Measurements from ENCODE around the gene KSR2. TPM values are rescaled to one million over a fixed set of nuclear protein-coding genes. Genes with fewer than 3 reads are reported as not detected.

KSR2 gene
- total and polyA plus RNA-seq, 4 donors: 0.09 to 1.8 (median 0.37) TPM

DNA sequence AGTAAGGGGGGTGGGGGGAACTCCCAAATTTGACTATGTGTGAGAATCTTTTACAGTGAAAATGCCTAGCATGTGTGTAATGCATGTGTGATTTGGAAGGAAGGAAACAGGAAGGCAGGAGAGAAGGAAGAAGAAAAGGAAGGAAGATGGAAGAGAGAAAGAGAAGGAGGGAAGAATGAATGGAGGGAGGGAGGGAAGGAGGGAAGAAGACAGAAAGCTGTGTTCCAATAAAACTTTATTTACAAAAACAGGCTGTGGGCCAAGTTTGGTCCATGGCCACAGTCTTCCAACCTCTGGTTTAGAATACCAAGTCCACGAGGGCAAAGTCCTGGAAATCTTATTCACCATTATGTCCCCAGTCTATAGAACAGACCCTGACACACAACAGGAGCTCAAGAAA lies 278.9 kb downstream of the KSR2 start:
- no peaks in the 10 kb centered on the region for H3K36me3 ChIP-seq (ENCODE audit: control insufficient read depth in 4 of 4, insufficient read depth in 4 of 4, low read length in 4 of 4)
- WGBS, 2 donors: 65 to 76% methylated on average over 1 of the region's 1 CpG
- TF ChIP-seq, protein P1, sequence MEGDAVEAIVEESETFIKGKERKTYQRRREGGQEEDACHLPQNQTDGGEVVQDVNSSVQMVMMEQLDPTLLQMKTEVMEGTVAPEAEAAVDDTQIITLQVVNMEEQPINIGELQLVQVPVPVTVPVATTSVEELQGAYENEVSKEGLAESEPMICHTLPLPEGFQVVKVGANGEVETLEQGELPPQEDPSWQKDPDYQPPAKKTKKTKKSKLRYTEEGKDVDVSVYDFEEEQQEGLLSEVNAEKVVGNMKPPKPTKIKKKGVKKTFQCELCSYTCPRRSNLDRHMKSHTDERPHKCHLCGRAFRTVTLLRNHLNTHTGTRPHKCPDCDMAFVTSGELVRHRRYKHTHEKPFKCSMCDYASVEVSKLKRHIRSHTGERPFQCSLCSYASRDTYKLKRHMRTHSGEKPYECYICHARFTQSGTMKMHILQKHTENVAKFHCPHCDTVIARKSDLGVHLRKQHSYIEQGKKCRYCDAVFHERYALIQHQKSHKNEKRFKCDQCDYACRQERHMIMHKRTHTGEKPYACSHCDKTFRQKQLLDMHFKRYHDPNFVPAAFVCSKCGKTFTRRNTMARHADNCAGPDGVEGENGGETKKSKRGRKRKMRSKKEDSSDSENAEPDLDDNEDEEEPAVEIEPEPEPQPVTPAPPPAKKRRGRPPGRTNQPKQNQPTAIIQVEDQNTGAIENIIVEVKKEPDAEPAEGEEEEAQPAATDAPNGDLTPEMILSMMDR (IDR thresholded peaks at IDR 0.05; ENCODE audit: control extremely low read depth, extremely low read depth): no peak

DNA sequence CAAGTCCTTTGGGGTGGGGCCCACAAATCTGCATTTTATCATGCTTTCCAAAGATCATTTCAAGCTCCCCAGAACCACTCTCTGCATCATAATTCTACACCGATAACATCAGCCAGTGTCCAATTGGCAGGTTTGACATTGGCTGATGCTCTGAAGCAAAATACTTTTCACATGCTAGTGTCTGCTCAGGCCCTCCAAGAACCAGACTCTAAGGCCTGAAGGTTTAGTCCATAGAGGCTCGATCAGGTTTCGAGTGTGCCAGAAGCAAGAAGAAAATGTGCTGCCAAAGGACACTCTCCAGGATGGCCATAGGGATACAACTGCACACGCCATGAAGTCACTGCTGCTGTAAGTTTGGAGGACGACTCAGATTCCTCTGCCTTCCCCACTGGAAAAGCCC lies 280.3 kb downstream of the KSR2 start:
- WGBS, 2 donors: 91% methylated on average over 5 of the region's 5 CpGs
- Histone ChIP-seq H3K9ac (ENCODE audit: insufficient read depth in 1 of 2, low read length in 2 of 2) (no peak overlapping the region), H3K36me3 (ENCODE audit: control insufficient read depth in 4 of 4, insufficient read depth in 4 of 4, low read length in 4 of 4) (no peaks in the 10 kb centered on the region), H3K27ac (ENCODE audit: low read depth in 1 of 2, low read length in 1 of 2) (no peak overlapping the region), H3K4me1 (ENCODE audit: control insufficient read depth in 5 of 5, insufficient read depth in 5 of 5, low read length in 5 of 5) (no peaks in the 10 kb centered on the region), H3K27me3 (ENCODE audit: control insufficient read depth in 3 of 3, insufficient read depth in 3 of 3, low read length in 2 of 3) (no peaks in the 10 kb centered on the region), H3K4me3 (no peak overlapping the region), H3K9me3 (ENCODE audit: control insufficient read depth in 4 of 4, insufficient read depth in 3 of 4, low read length in 3 of 4) (no peaks in the 10 kb centered on the region)
- DNase-seq: no peak
- ATAC-seq (ENCODE audit: insufficient read depth, low FRiP score): no peak
- TF ChIP-seq, protein P1 (IDR thresholded peaks at IDR 0.05; ENCODE audit: control extremely low read depth, extremely low read depth): no peak

More for the DNA sequence above, 278.9 kb downstream of the KSR2 start:
- H3K27ac ChIP-seq (ENCODE audit: low read depth in 1 of 2, low read length in 1 of 2): no peak overlapping the region
- ATAC-seq (ENCODE audit: insufficient read depth, low FRiP score) (no peak), DNase-seq (no peak)
- no peaks in the 10 kb centered on the region for H3K9me3 ChIP-seq (ENCODE audit: control insufficient read depth in 4 of 4, insufficient read depth in 3 of 4, low read length in 3 of 4)
- no peaks in the 10 kb centered on the region for H3K4me1 ChIP-seq (ENCODE audit: control insufficient read depth in 5 of 5, insufficient read depth in 5 of 5, low read length in 5 of 5)
- no peak overlapping the region for H3K9ac ChIP-seq (ENCODE audit: insufficient read depth in 1 of 2, low read length in 2 of 2)
- H3K4me3 ChIP-seq: no peak overlapping the region
- no peaks in the 10 kb centered on the region for H3K27me3 ChIP-seq (ENCODE audit: control insufficient read depth in 3 of 3, insufficient read depth in 3 of 3, low read length in 2 of 3)

DNA sequence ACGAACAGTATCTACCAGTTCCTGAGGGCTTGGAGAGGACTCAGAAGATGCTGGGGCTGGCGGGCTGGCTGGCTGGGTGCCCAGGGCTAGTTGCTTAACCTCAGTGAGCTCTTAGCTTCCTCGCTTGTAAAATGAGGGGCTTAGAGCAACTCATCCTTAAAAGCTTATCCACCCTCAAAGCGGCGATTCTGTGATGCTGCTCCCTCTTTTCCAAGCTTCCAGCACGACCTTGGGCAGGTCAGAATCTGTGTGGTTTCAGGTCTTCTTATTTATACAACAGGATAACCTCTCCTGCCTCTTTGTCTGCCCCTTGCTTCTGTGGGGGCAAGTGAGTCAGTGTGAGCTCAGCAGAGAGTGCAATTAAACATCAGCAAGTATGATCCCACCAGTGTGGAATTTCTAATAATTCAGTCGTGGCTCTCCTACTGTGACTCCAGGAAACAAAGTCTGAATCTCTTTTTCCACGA lies 281.8 kb downstream of the KSR2 start:
- Histone ChIP-seq H3K4me3 (no peak overlapping the region), H3K9ac (ENCODE audit: insufficient read depth in 1 of 2, low read length in 2 of 2) (no peak overlapping the region), H3K9me3 (ENCODE audit: control insufficient read depth in 4 of 4, insufficient read depth in 3 of 4, low read length in 3 of 4) (no peaks in the 10 kb centered on the region), H3K4me1 (ENCODE audit: control insufficient read depth in 5 of 5, insufficient read depth in 5 of 5, low read length in 5 of 5) (no peaks in the 10 kb centered on the region), H3K27ac (ENCODE audit: low read depth in 1 of 2, low read length in 1 of 2) (no peak overlapping the region), H3K36me3 (ENCODE audit: control insufficient read depth in 4 of 4, insufficient read depth in 4 of 4, low read length in 4 of 4) (no peaks in the 10 kb centered on the region), H3K27me3 (ENCODE audit: control insufficient read depth in 3 of 3, insufficient read depth in 3 of 3, low read length in 2 of 3) (no peaks in the 10 kb centered on the region)
- DNase-seq (peak in 1 of 3 donors; percentile 6), ATAC-seq (ENCODE audit: insufficient read depth, low FRiP score) (no peak)
- WGBS, 2 donors: 39 to 52% methylated on average over 8 of the region's 8 CpGs
- TF ChIP-seq, protein P1 (IDR thresholded peaks at IDR 0.05; ENCODE audit: control extremely low read depth, extremely low read depth): no peak

DNA sequence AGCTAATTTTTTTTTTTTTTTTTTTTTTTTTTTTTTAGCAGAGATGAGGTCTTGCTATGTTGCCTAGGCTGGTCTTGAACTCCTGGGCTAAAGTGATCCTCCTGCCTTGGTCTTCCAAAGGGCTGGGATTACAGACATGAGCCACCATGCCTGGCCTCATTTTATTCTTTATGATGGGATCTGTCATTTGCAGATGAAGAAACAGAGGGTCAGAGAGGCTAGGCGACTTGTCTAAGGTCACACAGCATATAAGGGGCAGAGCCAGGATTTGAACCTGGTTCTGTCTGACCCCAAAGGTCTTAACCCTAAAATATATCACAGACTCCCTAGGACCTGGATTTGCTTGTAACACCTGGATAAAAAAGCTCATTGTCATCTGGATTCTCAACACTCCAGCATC lies 282.6 kb downstream of the KSR2 start:
- 88 to 98% methylated on average over 1 of the region's 1 CpG for WGBS, 2 donors
- DNase-seq (no peak), ATAC-seq (ENCODE audit: insufficient read depth, low FRiP score) (no peak)
- H3K4me1 ChIP-seq (ENCODE audit: control insufficient read depth in 5 of 5, insufficient read depth in 5 of 5, low read length in 5 of 5): no peaks in the 10 kb centered on the region
- H3K9ac ChIP-seq (ENCODE audit: insufficient read depth in 1 of 2, low read length in 2 of 2): no peak overlapping the region
- H3K36me3 ChIP-seq (ENCODE audit: control insufficient read depth in 4 of 4, insufficient read depth in 4 of 4, low read length in 4 of 4): no peaks in the 10 kb centered on the region
- H3K4me3 ChIP-seq: no peak overlapping the region
- TF ChIP-seq, protein P1 (IDR thresholded peaks at IDR 0.05; ENCODE audit: control extremely low read depth, extremely low read depth): no peak
- H3K27ac ChIP-seq (ENCODE audit: low read depth in 1 of 2, low read length in 1 of 2): no peak overlapping the region
- H3K27me3 ChIP-seq (ENCODE audit: control insufficient read depth in 3 of 3, insufficient read depth in 3 of 3, low read length in 2 of 3): no peaks in the 10 kb centered on the region
- H3K9me3 ChIP-seq (ENCODE audit: control insufficient read depth in 4 of 4, insufficient read depth in 3 of 4, low read length in 3 of 4): no peaks in the 10 kb centered on the region
